Testis (tissue), 3 donors: ENCODE data around the gene KHSRP. TPM values are rescaled to one million over a fixed set of nuclear protein-coding genes. Genes with fewer than 3 reads are reported as not detected.

ENCODE experiments used
- DNase-seq: peaks from one replicate; pipeline ENCODE4 v3.0.0-alpha.2; 2019
- H3K27ac ChIP-seq, 2 donors: fragments of 200-600 bp; sonication (generic); one replicate each; pipeline ENCODE4 v1.5.1; 2019
- H3K27me3 ChIP-seq: fragments of 200-600 bp; sonication (generic); one replicate; pipeline ENCODE4 v1.5.1; 2019
- H3K36me3 ChIP-seq: fragments of 200-600 bp; sonication (generic); one replicate; pipeline ENCODE4 v1.5.1; 2017; ENCODE audit warnings: low read depth; ENCODE audit errors: missing control alignments
- H3K4me1 ChIP-seq: fragments of 200-600 bp; sonication (generic); one replicate; pipeline ENCODE4 v1.5.1; 2019
- H3K4me3 ChIP-seq, 2 donors: fragments of 200-600 bp; sonication (generic); one replicate each; pipeline ENCODE4 v1.5.1; 2017 to 2019
- H3K9me3 ChIP-seq: fragments of 200-600 bp; sonication (generic); one replicate; pipeline ENCODE4 v1.5.1; 2017
- POLR2A ChIP-seq: fragments of 450-650 bp; IDR thresholded peaks from one replicate; pipeline ENCODE4 v1.6.1; 2017; ENCODE audit warnings: antibody characterized with exemption, mild to moderate bottlenecking, moderate library complexity
- WGBS, 2 donors: methylation state at CpG; one replicate each; pipeline ENCODE4 v1.1.5; 2018; 5-methylcytosine and 5-hydroxymethylcytosine counted together
- intact Hi-C: fragments of 100-400 bp; cut with DNase I; formaldehyde crosslinking; loops from one replicate; pipeline ENCODE4 v1.15.1; 2023; ENCODE audit warnings: low total_unique reads
- polyA plus RNA-seq: library from polyadenylated mRNA; stranded (reverse); fragments of 350-450 nt; fragmentation: Illumina TruSeq; extraction: RNeasy Lipid Tissue Mini Kit (QIAGEN cat#74804); gene quantifications from one replicate; pipeline ENCODE4 v1.2.3, GENCODE V29; 2014; ENCODE audit warnings: low read depth, low replicate concordance; ENCODE audit not compliant: insufficient read depth
- total RNA-seq, 2 donors: library from RNA; depleted of rRNA; stranded (reverse); fragments of >200 nt; gene quantifications; one replicate each; pipeline ENCODE4 v1.2.3, GENCODE V29; 2016
- TF ChIP-seq, protein P1 (sequence below), 3 experiments: fragments of 450-650 bp in 2 of 3; fragments of 200-600 bp in 1 of 3; sonication (generic) in 1 of 3; IDR thresholded peaks; one replicate each; pipeline ENCODE4 v1.5.1; 2016 to 2019; ENCODE audit warnings: antibody characterized with exemption in 3 of 3, mild to moderate bottlenecking in 2 of 3, moderate library complexity in 1 of 3

Gene KHSRP
- total and polyA plus RNA-seq, 3 donors from 2014 or later, result 279 to 358 (median 336) TPM

DNA sequence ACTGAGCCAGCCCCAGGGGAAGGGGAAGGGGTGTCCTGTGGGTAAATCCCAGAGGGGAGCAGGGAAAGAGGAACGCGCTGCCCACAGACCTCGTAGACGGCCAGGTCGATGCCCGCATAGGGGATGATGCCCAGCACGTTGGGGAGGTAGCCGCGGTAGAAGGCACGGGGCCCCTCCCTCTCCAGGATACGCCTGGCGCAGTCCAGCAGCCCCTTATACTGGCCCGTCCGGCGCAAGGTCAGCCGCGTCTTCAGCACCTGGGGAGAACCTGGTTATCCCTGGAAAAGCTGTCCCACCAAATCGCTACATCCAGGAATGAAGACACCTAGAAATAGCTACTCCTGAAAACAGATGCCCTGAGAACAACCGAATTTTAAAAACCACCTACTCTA, 27.6 kb upstream of the KHSRP start:
- H3K4me3 ChIP-seq, result no peak overlapping the region

DNA sequence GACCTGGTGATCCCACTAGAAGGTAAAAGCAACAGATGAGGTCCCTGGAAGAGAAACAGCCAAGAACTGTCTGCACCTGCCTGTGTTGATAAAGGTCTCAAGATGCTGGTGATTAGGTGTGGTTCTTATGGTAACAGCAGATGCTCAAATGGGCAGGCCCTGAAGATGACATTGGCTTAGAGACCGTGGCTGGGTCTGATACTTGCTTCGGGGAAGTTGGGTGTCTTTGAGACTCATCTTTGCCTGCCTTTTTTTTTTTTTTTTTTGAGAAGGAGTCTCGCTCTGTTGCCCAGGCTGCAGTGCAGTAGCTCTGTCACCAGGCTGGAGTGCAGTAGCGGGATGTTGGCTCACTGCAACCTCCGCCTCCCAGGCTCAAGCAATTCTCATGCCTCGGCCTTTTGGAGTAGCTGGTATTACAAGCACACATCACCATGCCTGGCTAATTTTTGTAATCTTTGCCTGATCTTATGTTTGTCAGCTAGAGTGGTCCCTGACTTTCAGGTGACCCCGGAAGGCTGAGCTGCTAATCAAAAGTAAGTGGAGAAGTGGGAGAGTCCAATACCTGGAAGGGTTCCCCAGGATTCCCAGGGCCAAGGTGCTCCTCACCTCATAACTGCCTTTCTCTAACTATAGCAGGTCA, 27.1 kb upstream of the KHSRP start:
- 95 to 98% methylated on average over 7 of the region's 7 CpGs for WGBS, 2 donors
- Histone ChIP-seq H3K27me3 (no peaks in the 10 kb centered on the region), H3K4me3 (no peak overlapping the region), H3K27ac (no peak overlapping the region), H3K36me3 (no peaks in the 10 kb centered on the region), H3K9me3 (no peaks in the 10 kb centered on the region), H3K4me1 (peaks cover 1% of the 10 kb centered on the region)
- no peak for DNase-seq
- intact Hi-C loops, result no loop called here
- no peak for TF ChIP-seq POLR2A
- TF ChIP-seq, protein P1, sequence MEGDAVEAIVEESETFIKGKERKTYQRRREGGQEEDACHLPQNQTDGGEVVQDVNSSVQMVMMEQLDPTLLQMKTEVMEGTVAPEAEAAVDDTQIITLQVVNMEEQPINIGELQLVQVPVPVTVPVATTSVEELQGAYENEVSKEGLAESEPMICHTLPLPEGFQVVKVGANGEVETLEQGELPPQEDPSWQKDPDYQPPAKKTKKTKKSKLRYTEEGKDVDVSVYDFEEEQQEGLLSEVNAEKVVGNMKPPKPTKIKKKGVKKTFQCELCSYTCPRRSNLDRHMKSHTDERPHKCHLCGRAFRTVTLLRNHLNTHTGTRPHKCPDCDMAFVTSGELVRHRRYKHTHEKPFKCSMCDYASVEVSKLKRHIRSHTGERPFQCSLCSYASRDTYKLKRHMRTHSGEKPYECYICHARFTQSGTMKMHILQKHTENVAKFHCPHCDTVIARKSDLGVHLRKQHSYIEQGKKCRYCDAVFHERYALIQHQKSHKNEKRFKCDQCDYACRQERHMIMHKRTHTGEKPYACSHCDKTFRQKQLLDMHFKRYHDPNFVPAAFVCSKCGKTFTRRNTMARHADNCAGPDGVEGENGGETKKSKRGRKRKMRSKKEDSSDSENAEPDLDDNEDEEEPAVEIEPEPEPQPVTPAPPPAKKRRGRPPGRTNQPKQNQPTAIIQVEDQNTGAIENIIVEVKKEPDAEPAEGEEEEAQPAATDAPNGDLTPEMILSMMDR (IDR thresholded peaks at IDR 0.05), result no peak

More for the DNA sequence above, 27.6 kb upstream of the KHSRP start:
- intact Hi-C loops, result no loop called here
- Histone ChIP-seq H3K9me3 (no peaks in the 10 kb centered on the region), H3K27me3 (no peaks in the 10 kb centered on the region), H3K4me1 (no peaks in the 10 kb centered on the region), H3K36me3 (no peaks in the 10 kb centered on the region), H3K27ac (no peak overlapping the region)
- WGBS, 2 donors, result 94% methylated on average over 17 to 19 of the region's 19 CpGs
- no peak for DNase-seq
- TF ChIP-seq, protein P1 (IDR thresholded peaks at IDR 0.05), result no peak
- no peak for TF ChIP-seq POLR2A

DNA sequence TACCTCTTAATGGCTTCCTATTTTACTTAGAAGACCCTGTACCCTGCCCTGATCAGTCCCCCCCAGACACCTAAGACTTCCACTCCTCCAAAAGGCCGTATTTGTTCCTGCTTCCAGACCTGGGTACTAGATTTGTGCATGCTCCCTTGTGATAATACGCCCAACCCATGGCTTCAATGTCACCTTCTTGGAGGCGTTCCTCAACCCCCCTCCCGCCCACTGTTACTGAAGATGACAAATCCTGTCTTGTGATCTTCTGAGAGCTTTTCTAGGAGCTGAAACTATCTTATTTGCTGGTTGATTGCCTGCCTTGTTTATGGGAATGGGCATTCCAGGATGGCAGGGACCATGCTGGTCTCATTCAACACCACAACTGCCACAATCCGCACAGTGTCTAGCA, 25.6 kb upstream of the KHSRP start:
- DNase-seq, result no peak
- H3K9me3 ChIP-seq, result no peaks in the 10 kb centered on the region
- peaks cover 6% of the 10 kb centered on the region for H3K4me1 ChIP-seq
- no peaks in the 10 kb centered on the region for H3K27me3 ChIP-seq
- no peaks in the 10 kb centered on the region for H3K36me3 ChIP-seq
- intact Hi-C loops, result no loop called here
- TF ChIP-seq, protein P1 (IDR thresholded peaks at IDR 0.05), result no peak
- TF ChIP-seq POLR2A, result no peak
- H3K27ac ChIP-seq, result no peak overlapping the region
- WGBS, 2 donors, result 95 to 96% methylated on average over 5 of the region's 5 CpGs
- H3K4me3 ChIP-seq, result no peak overlapping the region

DNA sequence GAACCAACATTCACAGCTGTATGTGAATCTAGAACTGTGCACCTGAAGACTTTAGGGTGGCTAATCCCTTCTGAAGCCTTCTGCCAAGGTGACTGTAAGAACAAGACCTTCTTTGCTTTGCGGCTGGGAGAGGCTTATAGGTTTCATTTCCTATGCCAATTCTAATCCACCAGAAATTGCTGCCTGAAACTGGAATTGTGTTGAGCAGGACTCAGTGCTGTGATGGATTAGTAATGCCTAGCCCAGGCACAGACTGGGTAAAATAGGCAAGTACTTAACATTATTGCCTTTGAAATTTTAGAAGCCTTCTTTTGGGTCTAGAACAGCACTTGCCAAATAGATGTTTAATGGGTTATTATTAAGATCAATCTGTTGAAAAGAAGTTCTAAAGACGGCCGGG, 23.4 kb upstream of the KHSRP start:
- DNase-seq, result no peak

More for the DNA sequence above, 23.4 kb upstream of the KHSRP start:
- 90 to 93% methylated on average over 3 of the region's 3 CpGs for WGBS, 2 donors
- no peaks in the 10 kb centered on the region for H3K36me3 ChIP-seq
- H3K27me3 ChIP-seq, result no peaks in the 10 kb centered on the region
- H3K9me3 ChIP-seq, result no peaks in the 10 kb centered on the region
- TF ChIP-seq, protein P1 (IDR thresholded peaks at IDR 0.05), result no peak
- TF ChIP-seq POLR2A, result no peak
- intact Hi-C loops, result no loop called here
- H3K27ac ChIP-seq, result no peak overlapping the region
- no peak overlapping the region for H3K4me3 ChIP-seq
- peaks cover 6% of the 10 kb centered on the region for H3K4me1 ChIP-seq
